Right renal cortex interstitium (tissue), 3 donors: ENCODE results near the gene GIPC2. TPM values are rescaled to one million over a fixed set of nuclear protein-coding genes. Genes with fewer than 3 reads are reported as not detected.

Experiments
- polyA plus RNA-seq, 3 donors: library from polyadenylated mRNA; unstranded; fragments of 120-200 nt; gene quantifications; one replicate each; pipeline ENCODE4 v1.2.1, GENCODE V29; 2013; ENCODE audit not compliant: insufficient read length in 3 of 3

The GIPC2 gene
- polyA plus RNA-seq, 3 donors, result 16.3 to 21.5 (median 21.2) TPM

Other genes with a start within 250 kb of the GIPC2 start
- gene NEXN, start 157.3 kb upstream of the GIPC2 start, polyA plus RNA-seq, result 10 to 100 TPM; 12.6 to 15.4 (median 12.9) TPM
- gene FUBP1, start 66.9 kb upstream of the GIPC2 start, polyA plus RNA-seq, result 100 to 1,000 TPM; 289 to 339 (median 333) TPM
- gene DNAJB4, start 41.0 kb upstream of the GIPC2 start, polyA plus RNA-seq, result 10 to 100 TPM; 36.7 to 46.4 (median 39.4) TPM